ENCODE measurements around the gene UCP1.
"Not testable (repeated sequence)": the region's sequence is repeated elsewhere in the genome, so short reads cannot be mapped to it uniquely, and the experiment has no call there.

The UCP1 gene

DNA sequence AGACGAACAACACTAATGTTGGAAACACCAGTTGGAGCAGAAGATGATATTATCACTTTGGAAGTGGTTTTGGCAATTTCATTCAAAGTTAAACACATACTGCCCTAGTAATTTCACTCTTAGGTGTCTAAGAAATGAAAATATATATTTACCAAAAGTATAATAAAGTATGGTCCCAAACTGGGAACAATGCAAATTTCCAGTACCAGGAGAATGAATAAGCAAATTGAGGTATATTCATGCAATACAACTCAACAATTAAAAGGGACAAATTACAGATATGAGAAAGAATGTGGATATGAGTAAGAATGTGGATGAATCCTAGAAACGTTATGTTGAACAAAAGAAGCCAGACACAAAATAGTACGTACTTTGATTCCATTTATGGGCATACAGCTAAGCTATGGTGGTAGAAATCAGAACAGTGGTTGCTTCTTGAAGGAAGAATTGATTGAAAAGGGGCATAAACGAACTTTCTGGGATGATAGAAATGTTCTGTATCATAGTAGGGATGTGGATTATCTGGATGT, 34.7 kb downstream of the UCP1 start:
- TF ChIP-seq, protein P1, sequence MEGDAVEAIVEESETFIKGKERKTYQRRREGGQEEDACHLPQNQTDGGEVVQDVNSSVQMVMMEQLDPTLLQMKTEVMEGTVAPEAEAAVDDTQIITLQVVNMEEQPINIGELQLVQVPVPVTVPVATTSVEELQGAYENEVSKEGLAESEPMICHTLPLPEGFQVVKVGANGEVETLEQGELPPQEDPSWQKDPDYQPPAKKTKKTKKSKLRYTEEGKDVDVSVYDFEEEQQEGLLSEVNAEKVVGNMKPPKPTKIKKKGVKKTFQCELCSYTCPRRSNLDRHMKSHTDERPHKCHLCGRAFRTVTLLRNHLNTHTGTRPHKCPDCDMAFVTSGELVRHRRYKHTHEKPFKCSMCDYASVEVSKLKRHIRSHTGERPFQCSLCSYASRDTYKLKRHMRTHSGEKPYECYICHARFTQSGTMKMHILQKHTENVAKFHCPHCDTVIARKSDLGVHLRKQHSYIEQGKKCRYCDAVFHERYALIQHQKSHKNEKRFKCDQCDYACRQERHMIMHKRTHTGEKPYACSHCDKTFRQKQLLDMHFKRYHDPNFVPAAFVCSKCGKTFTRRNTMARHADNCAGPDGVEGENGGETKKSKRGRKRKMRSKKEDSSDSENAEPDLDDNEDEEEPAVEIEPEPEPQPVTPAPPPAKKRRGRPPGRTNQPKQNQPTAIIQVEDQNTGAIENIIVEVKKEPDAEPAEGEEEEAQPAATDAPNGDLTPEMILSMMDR (IDR thresholded peaks at IDR 0.05): no peak
- Histone ChIP-seq H3K36me3 (peaks cover 12 to 41% (median 15%) of the 10 kb centered on the region in 3 donors), H3K27me3 (no peaks in the 10 kb centered on the region), H3K4me1 (no peaks in the 10 kb centered on the region), H3K9me3 (no peaks in the 10 kb centered on the region), H3K4me3 (no peak overlapping the region), H3K27ac (no peak overlapping the region)
- DNase-seq: no peak
- intact Hi-C loops (cut with DNase I; ENCODE audit: low total_unique reads): no loop called here

DNA sequence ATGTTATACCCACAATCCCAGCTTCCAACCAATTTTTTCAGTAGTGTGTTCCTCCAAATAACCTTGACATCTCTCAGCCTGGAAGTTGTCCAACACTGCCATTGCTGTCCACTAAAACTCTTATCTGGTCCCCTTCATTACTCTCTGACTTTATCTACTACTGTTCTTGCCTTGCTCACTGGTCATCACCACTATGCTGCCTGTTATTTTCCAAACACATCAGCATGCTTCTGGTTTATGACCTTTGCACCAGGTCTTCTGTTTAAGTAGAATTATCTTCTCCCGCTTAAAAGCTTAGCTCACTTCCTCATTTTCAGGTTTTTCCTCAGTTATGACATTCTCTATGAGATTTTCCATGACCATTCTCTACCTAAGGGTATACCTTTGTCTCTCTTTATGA, 39.3 kb downstream of the UCP1 start:
- intact Hi-C loops (cut with DNase I; ENCODE audit: low total_unique reads): loop anchor here (10.0 kb wide), 2 partner anchors 155 to 325 kb away; partner anchors contain the start of gene SCOC
- no peaks in the 10 kb centered on the region for H3K9me3 ChIP-seq
- TF ChIP-seq, protein P1 (IDR thresholded peaks at IDR 0.05): no peak
- H3K27ac ChIP-seq: no peak overlapping the region
- no peak overlapping the region for H3K4me3 ChIP-seq
- peaks cover 0 to 11% (median 6%) of the 10 kb centered on the region in 4 donors for H3K4me1 ChIP-seq
- no peaks in the 10 kb centered on the region for H3K27me3 ChIP-seq
- H3K36me3 ChIP-seq: peaks cover 0 to 14% (median 5%) of the 10 kb centered on the region in 3 donors
- no peak for DNase-seq

DNA sequence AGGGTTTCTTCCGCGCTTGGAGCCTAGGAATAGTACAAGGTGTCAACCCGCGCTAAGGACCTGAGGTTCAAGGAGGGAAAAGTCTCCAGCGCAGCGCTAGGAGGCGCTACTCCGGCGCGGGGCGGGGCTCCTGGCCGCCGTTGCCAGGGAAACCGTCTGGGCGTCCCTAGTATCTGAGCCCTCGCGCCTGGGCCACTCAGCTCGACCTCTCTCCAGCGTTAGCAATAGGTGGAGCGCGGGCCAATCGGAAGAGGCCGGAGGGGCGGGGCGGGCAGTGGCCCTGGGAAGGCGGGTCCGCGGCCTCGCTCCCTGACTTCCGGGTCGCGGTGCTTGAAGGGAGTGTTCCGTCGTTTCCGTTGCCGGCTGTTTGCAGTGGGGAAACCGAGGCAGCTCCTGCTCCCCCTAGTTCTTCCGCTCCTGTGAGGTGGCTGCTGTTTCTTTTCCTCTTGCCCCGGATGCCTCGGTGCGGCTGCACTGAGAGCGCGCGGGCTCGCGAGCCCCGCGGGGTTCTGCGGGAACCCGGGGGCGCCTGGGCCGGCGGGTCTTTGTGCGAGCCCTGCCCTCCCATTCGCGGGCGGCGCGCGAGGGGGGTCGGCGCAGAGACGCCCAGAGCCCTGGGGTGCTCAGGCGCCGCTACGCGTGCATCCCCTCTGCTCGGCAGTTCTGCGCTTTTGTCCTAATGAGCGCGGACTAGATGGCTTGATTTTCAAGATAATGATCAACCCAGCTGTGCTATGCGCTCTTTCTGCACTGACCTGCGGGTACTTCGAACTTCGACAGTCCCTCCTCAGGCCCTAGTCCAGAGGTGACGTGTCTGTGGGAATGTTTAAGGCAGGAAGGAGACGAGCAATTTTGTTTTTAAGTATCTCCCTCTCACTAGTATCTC, 44.7 kb downstream of the UCP1 start, which contains the start of gene ELMOD2:
TSS of gene ELMOD2 (plus strand) at position 312 of the 886 bp plus-strand sequence. CDS start 1,261 bp downstream, outside the sequence.
- Histone ChIP-seq H3K4me3 (peak within 1 kb of the TSS; percentile 98 to 99), H3K9me3 (no peaks in the 10 kb centered on the region), H3K4me1 (peaks cover 0 to 17% (median 9%) of the 10 kb centered on the region in 4 donors), H3K27me3 (no peaks in the 10 kb centered on the region), H3K27ac (peak within 1 kb of the TSS; percentile 79 to 91), H3K36me3 (peaks cover 0 to 5% (median 3%) of the 10 kb centered on the region in 3 donors)
- intact Hi-C loops (cut with DNase I; ENCODE audit: low total_unique reads): loop anchor here (10.0 kb wide), 2 partner anchors 149 to 331 kb away; partner anchors contain the start of gene SCOC
- peak; percentile 99 for DNase-seq
- TF ChIP-seq, protein P1 (IDR thresholded peaks at IDR 0.05): peak; percentile 89 to 92

DNA sequence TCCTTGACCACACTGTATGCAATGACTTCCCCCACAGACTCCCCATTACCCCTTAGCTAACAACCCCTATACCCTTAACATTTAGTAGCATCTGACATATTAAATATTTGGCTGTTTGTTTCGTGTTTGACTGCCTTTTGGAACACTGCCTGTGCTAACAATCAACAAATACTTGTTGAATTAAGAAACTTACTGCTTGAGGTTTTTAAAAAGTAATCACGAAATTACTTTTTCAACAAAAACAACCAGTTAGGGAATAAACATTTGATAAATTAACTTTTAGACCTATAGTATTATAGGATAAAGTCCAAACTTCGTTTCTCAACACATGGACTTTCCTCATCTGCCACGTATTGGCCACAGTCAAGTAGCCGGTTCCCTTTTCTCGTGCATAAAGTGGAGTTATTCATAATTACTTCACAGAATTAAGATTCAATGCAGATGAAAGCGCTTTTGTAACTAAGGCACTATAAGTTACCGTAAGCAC, 45.3 kb downstream of the UCP1 start:
- Histone ChIP-seq H3K27ac (peak overlapping the region; percentile 79 to 91), H3K27me3 (no peaks in the 10 kb centered on the region), H3K36me3 (peaks cover 0 to 5% (median 0%) of the 10 kb centered on the region in 3 donors), H3K4me1 (peaks cover 0 to 17% (median 9%) of the 10 kb centered on the region in 4 donors), H3K4me3 (peak overlapping the region; percentile 98 to 99), H3K9me3 (no peaks in the 10 kb centered on the region)
- DNase-seq: no peak
- intact Hi-C loops (cut with DNase I; ENCODE audit: low total_unique reads): loop anchor here (10.0 kb wide), 2 partner anchors 149 to 331 kb away; partner anchors contain the start of gene SCOC
- TF ChIP-seq, protein P1 (IDR thresholded peaks at IDR 0.05): no peak

DNA sequence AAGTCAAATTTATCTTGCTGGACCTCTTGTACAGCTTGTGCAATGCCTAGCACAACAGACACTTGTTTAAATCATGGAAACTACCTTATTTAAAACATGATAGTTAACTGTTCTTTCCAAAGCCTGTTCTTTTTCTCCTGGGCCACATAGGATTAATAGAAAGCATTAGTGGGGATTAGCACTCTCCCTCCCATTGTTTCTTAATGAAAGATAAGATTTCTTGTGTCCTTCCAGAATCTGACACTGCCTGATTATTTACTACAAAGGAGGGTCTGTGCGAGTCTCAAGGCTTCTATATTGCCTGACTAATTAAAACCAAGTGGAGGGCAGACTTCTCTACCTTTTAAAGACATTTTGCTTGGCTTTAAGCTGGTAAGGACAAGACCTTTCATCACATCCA, 53.3 kb downstream of the UCP1 start:
- no peaks in the 10 kb centered on the region for H3K27me3 ChIP-seq
- no peak overlapping the region for H3K4me3 ChIP-seq
- DNase-seq: no peak
- TF ChIP-seq, protein P1 (IDR thresholded peaks at IDR 0.05): no peak
- H3K4me1 ChIP-seq: no peaks in the 10 kb centered on the region
- H3K36me3 ChIP-seq: no peaks in the 10 kb centered on the region
- no peak overlapping the region for H3K27ac ChIP-seq
- no peaks in the 10 kb centered on the region for H3K9me3 ChIP-seq
- intact Hi-C loops (cut with DNase I; ENCODE audit: low total_unique reads): no loop called here

DNA sequence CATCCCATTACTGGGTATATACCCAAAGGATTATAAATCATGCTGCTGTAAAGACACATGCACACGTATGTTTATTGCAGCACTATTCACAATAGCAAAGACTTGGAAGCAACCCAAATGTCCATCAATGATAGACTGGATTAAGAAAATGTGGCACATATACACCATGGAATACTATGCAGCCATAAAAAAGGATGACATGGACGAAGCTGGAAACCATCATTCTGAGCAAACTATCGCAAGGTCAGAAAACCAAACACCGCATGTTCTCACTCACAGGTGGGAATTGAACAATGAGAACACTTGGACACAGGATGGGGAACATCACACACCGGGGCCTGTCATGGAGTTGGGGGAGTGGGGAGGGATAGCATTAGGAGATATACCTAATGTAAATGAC, 55.0 kb downstream of the UCP1 start:
- DNase-seq; H3K4me1 ChIP-seq; intact Hi-C loops (cut with DNase I; ENCODE audit: low total_unique reads); H3K27me3 ChIP-seq; H3K9me3 ChIP-seq; H3K36me3 ChIP-seq; H3K27ac ChIP-seq; H3K4me3 ChIP-seq: not testable (repeated sequence)
